ENCODE results near the gene DRD1. TPM values are rescaled to one million over a fixed set of nuclear protein-coding genes. Genes with fewer than 3 reads are reported as not detected.
"Not testable (repeated sequence)": the region's sequence is repeated elsewhere in the genome, so short reads cannot be mapped to it uniquely, and the experiment has no call there.

The DRD1 gene
- total and polyA plus RNA-seq, 2 experiments from 2014 or later, result 0.11 to 0.14 TPM

GRCh38 chr5:175454338-175454737 lies 10.4 kb upstream of the DRD1 start:
- not testable (repeated sequence) for H3K36me3 Mint-ChIP-seq (ENCODE audit: low read depth); H3K9me2 ChIP-seq (ENCODE audit: insufficient read depth); ATAC-seq; H3K27me3 Mint-ChIP-seq (ENCODE audit: insufficient read depth, low read depth, poor library complexity); H3K27me3 ChIP-seq (ENCODE audit: insufficient read depth); H3K4me3 Mint-ChIP-seq; H3K4me1 Mint-ChIP-seq; H4K20me1 ChIP-seq (replicated peaks; ENCODE audit: insufficient read depth); H3K4me2 ChIP-seq; DNase-seq (ENCODE audit: low spot score); H3K27ac Mint-ChIP-seq; H3K79me2 ChIP-seq (replicated peaks; ENCODE audit: insufficient read depth); H3F3A ChIP-seq (replicated peaks; ENCODE audit: low read depth); H3K9me3 Mint-ChIP-seq; H3K4me3 ChIP-seq; H2AFZ ChIP-seq; H3K36me3 ChIP-seq (ENCODE audit: insufficient read depth); H3K4me1 ChIP-seq (ENCODE audit: insufficient read depth); H3K27ac ChIP-seq (ENCODE audit: low read depth)

DNA sequence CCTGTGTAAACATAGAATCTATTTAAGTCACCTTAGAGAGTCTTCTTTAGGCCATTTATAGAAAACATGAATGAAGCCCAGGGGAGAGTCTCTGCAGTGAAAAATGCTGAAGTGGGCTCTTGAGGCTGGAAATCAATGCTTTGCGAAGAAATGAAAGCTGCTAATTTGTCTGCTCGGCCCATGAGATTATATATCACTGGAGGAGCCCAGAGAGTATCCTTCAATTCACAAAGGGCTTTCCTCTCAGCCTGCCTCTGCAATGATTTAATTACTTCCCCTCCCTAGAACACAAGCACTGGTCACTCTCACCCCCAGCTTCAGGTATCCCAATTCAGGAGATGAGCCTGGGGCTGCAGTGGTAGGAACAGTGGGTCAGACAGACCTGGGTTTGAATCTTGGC lies 8.2 kb upstream of the DRD1 start:
- Histone ChIP-seq H3K4me1 (ENCODE audit: insufficient read depth) (peaks cover 12% of the 10 kb centered on the region), H4K20me1 (replicated peaks; ENCODE audit: insufficient read depth) (no peaks in the 10 kb centered on the region), H3F3A (replicated peaks; ENCODE audit: low read depth) (no peaks in the 10 kb centered on the region), H3K79me2 (replicated peaks; ENCODE audit: insufficient read depth) (no peaks in the 10 kb centered on the region), H2AFZ (no peak overlapping the region), H3K9me2 (ENCODE audit: insufficient read depth) (no peaks in the 10 kb centered on the region), H3K27ac (ENCODE audit: low read depth) (no peak overlapping the region), H3K36me3 (ENCODE audit: insufficient read depth) (no peaks in the 10 kb centered on the region), H3K4me3 (no peak overlapping the region), H3K4me2 (no peak overlapping the region), H3K27me3 (ENCODE audit: insufficient read depth) (peaks cover 9% of the 10 kb centered on the region; the same call in 1 of the 2 replicates)
- H3K36me3 Mint-ChIP-seq (ENCODE audit: low read depth), result no peaks in the 10 kb centered on the region
- H3K4me3 Mint-ChIP-seq, result no peak overlapping the region
- ATAC-seq (no peak), DNase-seq (ENCODE audit: low spot score) (no peak)
- peaks cover 2% of the 10 kb centered on the region; the same call in 1 of the 3 replicates for H3K9me3 Mint-ChIP-seq
- no peak overlapping the region for H3K27ac Mint-ChIP-seq
- H3K27me3 Mint-ChIP-seq (ENCODE audit: insufficient read depth, low read depth, poor library complexity), result peaks cover 9% of the 10 kb centered on the region
- H3K4me1 Mint-ChIP-seq, result peaks cover 16% of the 10 kb centered on the region; the same call in 2 of the 3 replicates
- TF ChIP-seq POLR2AphosphoS5 (IDR thresholded peaks at IDR 0.05; ENCODE audit: low read depth) (no peak), ETS1 (IDR thresholded peaks at IDR 0.05) (no peak), ZNF331 (CRISPR knock-in tag; IDR thresholded peaks at IDR 0.05; ENCODE audit: low read depth) (no peak), REST (IDR thresholded peaks at IDR 0.05; ENCODE audit: unreplicated experiment) (no peak), EZH2 (IDR thresholded peaks at IDR 0.05; ENCODE audit: low read depth, unreplicated experiment) (no peak), EZH2phosphoT487 (IDR thresholded peaks at IDR 0.05; ENCODE audit: unreplicated experiment) (no peak), NANOG (IDR thresholded peaks at IDR 0.05; ENCODE audit: borderline replicate concordance) (no peak), JUNB (IDR thresholded peaks at IDR 0.05; ENCODE audit: unreplicated experiment) (no peak), ZNF114 (CRISPR knock-in tag; IDR thresholded peaks at IDR 0.05) (no peak)
- TF ChIP-seq, protein P1, sequence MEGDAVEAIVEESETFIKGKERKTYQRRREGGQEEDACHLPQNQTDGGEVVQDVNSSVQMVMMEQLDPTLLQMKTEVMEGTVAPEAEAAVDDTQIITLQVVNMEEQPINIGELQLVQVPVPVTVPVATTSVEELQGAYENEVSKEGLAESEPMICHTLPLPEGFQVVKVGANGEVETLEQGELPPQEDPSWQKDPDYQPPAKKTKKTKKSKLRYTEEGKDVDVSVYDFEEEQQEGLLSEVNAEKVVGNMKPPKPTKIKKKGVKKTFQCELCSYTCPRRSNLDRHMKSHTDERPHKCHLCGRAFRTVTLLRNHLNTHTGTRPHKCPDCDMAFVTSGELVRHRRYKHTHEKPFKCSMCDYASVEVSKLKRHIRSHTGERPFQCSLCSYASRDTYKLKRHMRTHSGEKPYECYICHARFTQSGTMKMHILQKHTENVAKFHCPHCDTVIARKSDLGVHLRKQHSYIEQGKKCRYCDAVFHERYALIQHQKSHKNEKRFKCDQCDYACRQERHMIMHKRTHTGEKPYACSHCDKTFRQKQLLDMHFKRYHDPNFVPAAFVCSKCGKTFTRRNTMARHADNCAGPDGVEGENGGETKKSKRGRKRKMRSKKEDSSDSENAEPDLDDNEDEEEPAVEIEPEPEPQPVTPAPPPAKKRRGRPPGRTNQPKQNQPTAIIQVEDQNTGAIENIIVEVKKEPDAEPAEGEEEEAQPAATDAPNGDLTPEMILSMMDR (conservative IDR thresholded peaks at IDR 0.05; ENCODE audit: low read depth in 2 of 2), result no peak
